GM18520 (cell line): Measurements from ENCODE around the gene ZDHHC1.

Experiments used
- ATAC-seq: cut with Tn5 transposase; IDR thresholded peaks from one replicate; pipeline ENCODE4 v1.9.1; 2021; ENCODE audit not compliant: unreplicated experiment

ZDHHC1 gene

DNA sequence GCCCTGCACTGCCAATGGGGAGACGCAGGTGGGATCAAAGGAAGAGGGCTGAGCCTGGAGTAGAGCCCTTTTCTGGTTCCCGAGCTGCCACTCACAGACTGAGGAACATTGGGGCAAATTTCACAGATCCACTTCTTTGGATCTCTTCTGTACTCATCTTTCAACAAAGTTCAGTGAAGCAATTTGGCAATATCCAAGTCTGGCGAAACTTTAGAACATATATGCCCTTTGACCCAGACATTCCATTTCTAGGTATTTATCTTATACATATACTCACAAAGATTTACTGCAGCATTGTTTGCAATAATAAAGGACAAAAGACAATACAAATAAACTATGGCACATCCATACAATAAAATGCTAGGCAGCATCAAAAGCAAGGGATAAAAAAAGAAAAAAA, 4.9 kb downstream of the ZDHHC1 start:
- no peak for ATAC-seq

DNA sequence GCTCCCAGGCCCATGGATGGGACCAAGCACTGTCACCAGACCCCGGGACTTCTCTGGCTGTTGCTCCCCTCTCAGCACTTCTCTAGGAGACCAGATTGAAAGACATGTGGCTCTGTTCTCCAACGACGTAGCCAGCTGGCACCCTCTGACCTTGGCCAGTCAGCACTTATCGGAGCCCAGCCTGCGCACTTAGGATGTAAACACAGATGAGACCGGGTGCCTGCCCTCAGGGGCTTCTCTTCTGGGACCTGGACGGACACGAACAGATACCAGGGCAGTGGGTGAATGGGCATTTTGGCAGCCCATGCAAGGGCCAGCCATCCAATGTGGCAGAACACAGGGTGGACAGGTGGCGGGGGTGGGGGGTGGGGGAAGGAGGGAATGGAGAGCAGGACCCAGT, 6.6 kb downstream of the ZDHHC1 start:
- ATAC-seq = no peak

DNA sequence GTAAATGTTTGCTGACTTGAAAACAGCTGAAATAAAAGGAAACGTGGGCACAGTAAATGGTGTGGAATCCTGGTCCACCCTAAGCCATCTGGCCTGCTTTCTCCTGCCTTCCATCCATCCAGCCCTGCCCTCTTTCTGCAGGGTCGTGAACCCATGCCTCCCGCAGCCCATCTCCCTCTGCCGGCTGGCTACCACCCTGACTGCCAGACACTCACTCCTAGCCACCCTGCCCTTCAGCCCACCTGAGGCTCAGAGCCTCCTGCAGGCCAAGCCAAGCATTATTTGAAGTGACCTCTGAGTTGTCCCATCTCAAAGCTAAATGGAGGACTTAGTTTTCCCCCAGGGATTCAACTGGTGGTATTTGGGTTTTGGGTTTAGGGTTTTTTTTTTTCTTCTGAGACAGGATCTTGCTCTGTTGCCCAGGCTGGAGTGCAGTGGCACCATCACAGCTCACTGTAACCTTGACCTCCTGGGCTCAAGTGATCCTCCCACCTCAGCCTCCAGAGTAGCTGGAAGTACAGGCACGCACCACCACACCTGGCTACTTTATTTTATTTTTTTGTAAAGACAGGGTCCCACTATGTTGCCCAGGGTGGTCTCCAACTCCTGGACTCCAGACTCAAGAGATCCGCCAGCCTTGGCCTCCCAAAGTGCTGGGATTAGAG, 8.4 kb downstream of the ZDHHC1 start:
- no peak for ATAC-seq

DNA sequence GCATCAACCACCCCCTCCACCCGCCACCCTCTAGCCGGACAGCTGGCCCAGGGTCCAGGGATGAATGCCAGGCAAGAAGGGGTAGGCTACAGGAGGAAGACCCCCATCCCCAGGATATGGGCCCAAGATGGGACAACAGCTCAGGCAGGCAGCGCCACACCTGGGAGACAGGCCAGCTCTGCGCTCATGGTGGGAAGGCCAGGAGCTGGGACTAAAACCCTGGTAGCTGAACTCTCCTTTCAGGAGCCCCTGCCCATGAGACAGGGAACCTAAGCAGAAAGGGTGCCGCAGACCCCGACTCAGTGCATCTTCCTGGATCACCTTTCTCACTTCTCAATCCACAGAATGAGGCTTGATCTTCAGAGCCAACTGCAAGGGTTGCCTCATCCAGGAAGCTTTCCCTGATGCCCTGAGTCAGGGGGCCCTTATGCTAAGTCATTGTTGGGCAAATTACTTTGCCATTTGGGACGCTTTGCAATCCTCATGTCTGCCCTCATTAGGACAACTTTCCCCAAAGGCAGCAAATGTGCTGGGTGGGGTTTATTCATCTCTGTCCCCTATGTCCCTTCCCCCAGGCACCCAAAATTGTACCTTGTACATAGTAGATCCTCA, 9.0 kb downstream of the ZDHHC1 start:
- ATAC-seq = no peak

DNA sequence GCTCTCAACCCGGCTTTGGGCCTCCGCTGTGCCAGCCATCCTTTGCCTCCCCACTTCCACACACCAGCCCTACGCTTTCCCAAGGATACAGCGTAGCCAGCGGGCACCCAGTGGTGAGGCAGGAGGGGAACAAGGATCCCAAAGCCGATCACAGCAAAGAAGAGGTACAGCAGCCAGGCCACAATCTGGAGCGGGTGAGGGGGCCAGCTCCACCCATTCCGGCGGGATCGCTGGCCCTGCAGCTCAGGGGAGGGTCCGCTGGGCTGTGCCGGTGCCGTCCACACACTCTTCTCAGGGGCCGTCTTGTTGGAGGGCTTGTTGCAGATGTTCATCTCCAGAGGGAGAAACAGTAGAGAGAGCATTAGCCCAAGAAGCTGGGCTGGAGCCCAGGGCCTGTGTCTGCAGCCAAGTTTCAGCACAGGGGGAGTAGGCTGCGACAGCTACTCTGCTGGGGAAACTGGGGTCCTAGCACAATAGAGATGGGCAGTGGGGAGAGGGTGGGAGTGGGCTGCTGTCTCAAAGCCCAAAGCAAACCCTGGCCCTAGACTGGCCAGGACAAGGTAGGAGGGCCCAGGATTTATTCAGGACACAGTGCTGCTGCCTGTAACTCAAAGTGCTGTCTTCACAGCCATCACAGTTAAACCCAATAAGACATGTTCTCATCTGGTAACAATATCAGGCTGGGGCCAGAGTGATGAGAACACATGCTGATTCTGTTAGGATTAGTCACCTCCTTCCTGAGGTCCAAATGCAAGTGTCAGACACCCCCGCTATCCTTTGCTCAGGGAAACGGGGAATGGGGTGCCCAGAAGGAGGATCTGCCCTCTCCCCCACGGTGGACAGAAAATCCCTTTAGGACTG, 9.9 kb downstream of the ZDHHC1 start:
- no peak for ATAC-seq

DNA sequence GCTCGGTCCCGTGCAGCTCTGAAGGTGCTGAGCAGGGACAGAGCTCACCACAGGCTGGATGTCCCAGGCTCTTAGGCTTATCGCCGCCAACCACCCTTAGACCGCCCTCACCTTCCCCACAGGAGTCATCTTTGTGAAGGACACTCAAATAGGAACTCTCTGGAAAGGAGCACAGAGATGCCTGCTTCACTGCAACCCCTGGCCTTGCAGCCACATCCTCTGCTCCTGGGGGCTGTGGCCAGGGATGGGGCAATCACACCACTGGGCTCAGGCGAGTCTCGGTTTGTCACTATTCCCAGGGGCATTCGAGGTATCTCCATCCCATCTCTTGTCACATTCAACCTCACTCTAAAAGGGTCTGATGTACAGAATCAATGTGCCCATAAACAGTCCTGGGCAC, 10.9 kb downstream of the ZDHHC1 start:
- no peak for ATAC-seq

DNA sequence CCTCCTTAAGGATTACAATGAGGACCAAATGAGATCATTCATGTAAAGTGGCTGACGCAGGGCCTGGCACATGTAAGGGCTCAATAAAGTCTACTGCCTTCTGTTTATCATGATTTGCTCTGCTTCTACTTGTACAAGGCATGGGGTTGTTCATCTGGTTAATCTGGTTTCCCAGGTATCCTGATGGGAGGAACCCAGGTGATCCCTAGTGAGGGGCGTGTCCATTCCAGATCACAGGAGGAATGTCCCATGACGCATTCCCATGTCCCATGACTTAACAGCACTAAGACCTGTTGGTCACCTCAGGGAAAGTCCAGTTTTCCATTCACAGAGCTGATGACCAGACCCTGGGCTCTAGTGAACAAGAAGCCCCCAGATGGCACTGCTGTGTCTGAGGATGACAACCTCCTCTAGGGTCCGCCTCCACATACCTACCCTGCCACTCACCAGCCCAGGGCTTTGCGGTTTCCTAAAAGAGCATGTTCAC, 11.5 kb downstream of the ZDHHC1 start:
- ATAC-seq = no peak

DNA sequence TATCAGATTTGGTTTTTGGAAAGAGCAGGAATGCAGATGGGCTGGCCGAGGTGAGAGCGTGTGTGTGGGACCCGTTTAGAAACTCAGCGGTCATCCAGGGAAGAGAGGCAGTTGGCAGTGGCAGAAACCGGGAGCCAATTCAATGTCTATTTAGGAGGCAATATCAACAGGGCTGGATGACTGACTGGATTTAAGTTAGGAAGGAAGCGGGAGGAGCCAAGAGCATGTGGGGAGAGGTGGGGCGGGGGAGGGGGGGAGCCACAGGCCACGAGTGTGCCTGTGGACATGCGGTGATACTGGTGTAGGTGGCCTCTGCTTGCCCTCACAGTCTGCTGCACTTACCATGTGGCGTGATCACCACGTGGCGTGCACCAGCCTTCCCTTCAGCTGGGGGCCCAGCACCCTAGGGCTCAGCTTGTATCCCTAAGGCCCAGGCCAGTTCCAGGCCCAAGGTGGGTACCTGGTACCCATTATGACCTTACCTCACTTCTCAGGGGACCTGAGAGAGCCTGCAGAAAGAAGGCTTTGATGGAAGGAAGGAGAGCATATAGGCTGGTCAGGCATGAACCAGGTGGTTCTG, 12.2 kb downstream of the ZDHHC1 start:
- no peak for ATAC-seq

DNA sequence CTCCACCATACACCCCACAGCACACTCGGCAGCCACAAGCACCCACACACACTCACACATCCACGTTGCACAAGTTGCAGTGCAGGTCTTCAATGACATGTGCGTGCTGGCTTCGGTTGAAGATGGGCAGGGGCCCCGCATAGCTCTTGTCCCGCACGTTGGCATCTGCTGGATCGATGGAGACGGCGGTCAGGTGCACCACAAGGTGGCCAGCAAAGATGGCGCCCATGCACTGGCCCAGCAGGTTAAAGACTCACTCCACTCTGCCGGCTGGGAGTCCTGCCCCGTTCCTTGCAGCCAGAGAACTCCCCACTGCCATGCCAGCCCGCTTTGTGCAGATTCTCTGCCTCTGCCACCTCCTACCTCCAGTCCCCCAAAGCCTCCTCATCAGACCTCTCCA, 15.4 kb downstream of the ZDHHC1 start:
- no peak for ATAC-seq

DNA sequence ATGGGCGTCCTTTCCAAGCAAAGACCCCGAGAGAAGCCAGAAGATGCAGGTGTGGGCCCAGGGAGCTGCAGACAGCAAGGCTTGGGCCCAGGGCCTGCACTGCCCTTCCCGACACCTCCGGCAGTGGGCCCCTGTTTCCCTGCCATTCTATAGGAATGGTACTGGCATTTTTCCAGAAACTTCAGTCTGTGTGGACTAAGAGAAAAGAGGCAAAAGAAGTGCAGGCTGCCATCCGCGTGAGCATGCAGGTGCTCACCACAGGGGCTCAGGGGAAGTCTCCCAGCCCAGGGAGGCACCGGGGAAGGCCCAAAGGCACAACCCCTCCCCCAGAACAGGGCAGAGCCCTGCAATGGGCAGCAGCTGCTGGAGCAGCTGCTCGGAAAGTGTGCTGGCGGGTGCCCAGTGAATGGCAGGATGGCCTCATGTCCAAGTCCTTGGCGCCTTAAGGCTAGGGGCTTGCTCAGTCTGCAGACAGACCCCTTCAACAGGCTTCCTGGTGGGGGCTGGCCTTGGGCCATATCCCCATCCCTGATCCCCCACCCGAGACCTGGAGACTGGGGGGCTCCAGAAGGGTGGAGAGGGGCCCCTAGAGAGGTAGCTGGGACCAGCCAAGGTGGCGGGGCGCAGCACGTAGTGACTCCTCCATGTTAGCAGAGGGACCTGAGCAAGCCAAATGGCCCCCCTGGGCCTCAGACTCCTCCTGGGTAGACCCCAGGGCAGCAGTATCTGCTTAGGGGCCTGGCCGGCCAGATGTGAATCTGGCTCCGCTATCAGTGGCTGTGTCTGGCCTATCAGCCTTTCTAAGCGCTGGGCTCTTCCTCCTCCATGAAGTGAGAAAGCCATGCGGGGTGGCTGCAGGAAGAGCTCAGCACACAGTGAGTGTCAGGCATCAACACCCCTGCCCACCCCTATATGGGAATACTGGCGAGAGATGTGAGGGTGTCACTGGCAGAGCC, 16.2 kb downstream of the ZDHHC1 start:
- ATAC-seq = no peak

DNA sequence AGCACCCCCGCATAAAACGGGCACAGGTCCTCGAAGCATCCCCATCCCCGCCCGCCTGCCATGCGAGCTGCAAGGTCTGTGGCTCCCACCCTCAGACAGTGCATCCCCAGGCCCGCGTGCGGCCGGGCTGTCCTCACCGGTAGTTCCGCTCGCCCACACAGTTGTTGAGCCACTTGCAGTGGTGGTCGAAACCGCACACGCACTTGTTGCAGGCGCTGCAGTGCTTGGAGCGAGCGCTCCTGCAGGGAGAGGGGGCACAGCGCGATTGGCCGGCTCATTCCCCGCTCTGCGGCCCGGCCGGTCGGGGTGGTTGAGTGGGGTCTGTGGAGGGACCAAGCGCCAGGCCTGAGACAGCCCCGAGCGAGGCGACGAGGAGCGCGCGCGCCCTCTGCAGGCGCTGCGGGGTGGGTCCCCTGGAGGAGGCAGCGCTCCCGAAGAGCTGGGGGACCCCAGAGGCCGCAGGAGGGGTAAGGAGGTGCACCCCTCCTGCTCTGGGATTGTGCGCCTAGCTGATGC, 17.0 kb downstream of the ZDHHC1 start:
- no peak for ATAC-seq

DNA sequence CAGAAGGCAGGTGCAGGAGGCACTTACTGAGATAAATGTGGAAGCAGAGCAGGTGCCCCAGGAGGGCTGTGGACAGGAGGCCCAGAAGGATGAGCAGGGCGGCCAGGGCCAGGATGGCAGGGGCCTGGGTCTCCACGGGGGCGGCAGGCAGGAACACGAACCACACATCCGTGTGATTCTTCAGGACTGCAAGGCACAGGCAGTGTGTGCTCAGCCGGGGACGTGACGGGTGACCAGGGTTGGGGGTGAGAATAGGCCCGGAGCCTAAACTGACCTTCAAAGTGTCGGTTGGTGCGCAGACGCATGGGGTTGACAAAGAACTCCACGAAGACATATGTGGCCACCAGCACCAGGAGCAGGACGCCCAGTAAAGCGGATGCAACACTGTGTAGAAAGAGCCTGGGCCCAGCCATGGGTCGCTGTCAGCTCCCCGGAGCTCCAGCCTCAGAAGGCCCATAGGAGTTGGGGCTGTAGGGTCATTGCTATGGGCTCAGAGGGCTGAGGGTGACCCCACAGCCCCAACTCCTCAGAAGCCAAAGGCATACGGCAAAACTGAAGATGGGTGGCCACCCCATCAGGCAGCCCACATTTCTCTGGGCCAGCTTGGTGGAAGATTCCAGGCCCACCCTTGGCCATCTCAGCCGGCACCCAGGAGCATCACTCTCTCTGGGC, 17.6 kb downstream of the ZDHHC1 start:
- ATAC-seq = no peak

DNA sequence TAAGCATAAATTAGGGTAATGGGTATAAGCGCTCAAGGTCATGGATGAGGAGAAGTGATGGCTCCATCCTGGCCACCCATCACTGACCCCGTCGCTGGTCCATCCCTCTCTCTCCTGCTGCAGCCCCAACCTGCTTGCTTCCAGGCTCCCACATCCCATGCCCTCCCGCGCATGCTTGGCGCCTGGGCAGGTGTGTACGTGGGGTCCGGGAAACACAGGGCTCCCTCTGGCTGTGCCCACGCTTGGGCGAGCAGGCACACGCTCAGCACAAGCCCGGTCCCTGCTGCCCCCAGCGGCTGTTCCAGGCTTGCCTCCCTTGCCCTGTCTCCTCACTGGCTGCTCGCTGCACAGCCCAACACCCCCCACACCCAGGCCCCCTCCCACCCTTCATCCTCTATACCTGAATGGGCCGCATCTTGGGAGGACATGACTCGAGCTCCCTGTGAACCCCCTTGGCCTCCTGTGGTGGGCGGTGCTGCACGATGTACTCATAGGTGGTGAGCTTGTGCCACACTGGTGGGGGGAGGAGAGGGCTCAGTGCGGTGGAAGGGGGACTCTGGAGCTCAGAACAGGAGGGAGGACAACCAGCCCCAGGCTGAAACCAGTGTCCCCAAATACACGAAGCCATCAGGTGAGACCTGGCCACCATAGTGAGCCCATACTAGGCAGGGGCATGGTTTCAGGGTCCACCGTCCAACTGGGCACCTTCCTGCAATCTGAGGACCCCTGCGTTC, 18.3 kb downstream of the ZDHHC1 start:
- no peak for ATAC-seq

DNA sequence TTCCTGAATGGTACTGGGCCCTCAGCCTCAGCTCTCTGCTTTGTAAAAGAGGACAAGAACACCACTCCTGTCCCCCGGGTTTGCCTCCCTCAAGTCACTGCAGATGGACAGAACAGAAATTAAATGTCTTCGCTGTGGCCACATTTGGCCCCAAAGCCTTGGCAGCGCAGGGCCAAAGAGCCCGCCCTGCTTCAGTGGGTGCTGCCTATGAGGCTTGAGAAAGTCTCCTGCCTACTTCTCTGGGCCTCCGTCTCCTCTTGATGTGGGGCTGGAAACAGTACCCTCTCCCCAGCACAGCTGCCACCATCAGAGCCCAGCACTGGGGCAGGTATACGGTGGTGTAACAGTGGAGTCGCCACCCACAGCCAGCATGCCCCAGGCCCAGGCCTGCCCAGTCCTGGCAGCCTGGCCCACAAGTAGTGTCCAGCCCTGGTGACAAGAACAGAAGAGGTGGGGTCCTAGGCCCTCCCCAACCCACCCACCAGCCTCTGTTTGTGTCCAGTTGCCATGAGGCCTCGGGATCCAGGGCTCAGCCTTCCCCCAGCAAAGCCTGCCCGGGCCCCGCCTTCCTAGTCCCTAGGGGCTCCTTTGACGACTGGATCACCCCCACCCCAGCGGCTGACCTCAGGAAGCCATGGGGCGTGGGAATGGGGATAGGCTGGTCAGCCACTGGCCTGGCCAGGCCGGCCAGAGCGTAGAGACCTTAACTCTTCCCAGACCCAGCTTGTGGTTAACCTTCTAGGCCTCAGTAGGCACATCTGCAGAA, 19.1 kb downstream of the ZDHHC1 start:
- ATAC-seq = no peak

DNA sequence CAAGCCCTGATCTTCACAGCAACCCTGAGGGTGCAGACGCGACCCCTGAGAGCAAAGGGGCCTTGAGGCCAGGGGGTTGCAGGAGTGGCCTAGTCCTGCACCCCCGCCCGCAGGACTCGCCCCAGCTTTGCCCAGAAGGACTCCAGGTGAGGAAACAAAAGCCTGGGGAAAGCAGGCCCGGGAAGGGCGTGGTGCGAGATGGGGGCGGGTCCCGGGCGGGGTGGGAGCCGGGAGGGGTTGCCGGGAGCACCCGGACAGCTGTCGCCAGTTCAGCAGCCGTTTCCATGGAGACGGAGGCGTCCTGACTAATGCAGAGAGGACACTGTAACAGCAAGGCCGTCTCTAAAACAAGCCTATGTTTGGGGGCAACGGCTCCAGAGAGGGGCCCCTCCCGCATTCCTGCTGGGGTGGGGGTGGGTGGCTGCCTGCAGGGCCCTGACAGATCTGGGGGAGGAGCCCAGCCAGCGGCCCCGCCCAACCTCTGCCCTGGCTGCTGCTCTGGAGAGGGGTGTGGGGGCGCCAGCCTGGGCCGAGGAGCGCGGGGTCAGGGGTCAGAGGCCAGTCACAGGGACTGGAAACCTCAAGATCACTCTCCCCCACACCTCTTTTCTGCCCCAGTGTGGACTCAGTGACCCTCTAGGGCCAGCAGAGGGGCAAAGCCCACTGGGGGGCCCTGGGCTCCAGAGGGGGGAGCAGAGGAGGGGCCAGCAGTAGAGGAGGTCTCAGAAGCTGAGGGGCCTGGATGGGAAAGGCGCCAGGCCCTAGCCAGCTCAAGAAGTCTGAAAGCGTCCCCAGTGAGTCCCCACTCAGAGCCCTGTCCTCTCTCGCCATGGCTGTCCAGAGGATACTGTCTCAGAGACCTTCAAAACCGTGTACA, 19.9 kb downstream of the ZDHHC1 start:
- no peak for ATAC-seq

DNA sequence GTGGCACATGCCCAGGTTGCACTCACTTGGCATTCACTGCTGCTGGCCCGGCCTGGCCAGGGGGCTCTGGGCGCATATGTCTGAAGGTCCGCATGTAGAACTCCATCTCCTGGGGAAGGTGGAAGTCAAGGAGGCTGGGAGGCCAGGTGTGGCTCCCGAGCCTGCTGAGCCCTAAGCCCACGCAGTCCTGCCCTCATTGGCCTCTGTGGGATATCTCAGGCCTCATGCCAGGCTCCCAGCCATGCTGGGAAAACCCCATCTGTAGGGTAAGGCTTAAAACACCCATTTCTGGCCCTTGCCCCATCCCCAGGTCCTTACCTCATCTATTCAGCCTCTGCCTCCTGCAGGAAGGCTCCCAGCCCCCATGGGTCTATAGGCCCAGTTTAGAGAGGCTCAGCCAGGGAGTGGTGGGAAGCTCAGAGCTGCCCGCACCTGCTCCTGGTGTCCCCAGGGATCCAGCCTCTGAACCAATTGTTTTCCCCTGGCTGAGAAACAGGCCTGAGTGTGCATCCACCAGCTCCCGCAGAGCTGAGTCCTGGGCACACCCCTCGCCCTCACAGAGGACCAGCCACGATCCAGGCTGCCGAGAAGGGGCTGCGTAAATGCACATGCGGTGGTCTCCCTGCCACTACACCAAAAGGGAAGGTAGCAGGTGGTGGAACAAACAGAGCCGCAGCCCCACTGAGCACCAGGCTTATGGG, 20.7 kb downstream of the ZDHHC1 start:
- ATAC-seq = no peak

DNA sequence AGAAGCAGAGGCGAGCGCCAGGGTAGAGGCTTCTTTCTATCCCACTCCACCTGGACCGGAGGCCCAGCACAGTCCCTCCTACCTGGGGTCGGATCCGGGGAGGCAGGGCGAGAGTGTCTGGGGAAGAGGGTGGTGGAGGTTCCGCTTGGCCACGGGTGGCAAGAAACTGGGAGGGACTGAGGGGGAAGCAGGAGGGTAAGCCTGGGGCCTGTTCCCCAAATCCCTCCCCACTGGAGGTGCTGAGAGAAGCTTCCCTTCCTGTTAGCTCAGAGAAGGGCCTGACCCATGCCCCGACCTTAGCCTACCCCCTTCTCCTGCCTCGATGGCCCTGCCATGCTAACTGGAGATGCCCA, 21.2 kb downstream of the ZDHHC1 start:
- no peak for ATAC-seq
